HL-60 (cell line): Measurements from ENCODE around the gene SPATA17.

Experiments
- POLR2AphosphoS5 ChIP-seq: IDR thresholded peaks from 2 replicates; pipeline ENCODE4 v1.6.1; 2012; ENCODE audit warnings: low read depth
- SPI1 ChIP-seq: IDR thresholded peaks from 2 replicates; pipeline ENCODE4 v1.6.1; 2012; ENCODE audit warnings: low read depth, mild to moderate bottlenecking, borderline replicate concordance
- TF ChIP-seq, protein P1 (sequence below): IDR thresholded peaks from one replicate; pipeline ENCODE4 v1.5.1; 2011; ENCODE audit warnings: low read length, control low read depth, inconsistent platforms; ENCODE audit not compliant: insufficient read depth
- TF ChIP-seq, protein P2 (sequence below): IDR thresholded peaks from 2 replicates; pipeline ENCODE4 v1.6.1; 2012; ENCODE audit warnings: low read depth; ENCODE audit not compliant: insufficient replicate concordance

DNA sequence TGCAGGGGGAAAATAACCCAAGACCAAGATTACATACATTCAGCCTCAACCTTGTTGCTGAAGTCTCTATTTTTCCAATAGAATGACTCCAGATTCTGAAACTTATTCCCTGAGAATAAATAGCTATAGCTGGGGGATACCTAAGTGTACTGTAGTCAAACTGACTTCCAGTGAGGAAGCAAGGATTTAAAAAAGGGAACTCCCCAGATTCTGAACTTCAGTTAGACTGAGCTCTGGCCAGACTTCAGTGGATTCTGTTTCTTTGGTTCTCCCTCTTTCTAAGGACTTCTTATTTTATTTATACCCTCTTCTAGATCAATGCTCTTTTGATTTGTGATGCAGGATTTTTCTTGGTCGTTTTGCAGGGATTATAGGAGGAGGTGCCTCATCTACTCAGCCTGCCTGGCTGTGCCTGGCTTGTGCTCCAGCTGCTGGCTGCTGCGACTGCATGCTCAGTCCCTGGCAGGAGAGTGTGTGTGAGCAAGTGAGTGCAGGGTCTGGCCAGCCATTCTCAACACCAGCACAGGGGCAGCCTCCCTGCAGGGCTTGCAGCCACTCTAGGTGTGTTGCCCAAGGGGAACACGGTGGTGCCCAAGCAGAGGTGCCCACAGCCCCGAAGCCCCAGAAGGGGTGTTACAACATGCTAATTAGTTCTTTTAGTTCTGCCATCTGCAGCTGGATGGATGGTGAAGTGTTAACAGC lies 43.0 kb downstream of the SPATA17 start:
- TF ChIP-seq, protein P1, sequence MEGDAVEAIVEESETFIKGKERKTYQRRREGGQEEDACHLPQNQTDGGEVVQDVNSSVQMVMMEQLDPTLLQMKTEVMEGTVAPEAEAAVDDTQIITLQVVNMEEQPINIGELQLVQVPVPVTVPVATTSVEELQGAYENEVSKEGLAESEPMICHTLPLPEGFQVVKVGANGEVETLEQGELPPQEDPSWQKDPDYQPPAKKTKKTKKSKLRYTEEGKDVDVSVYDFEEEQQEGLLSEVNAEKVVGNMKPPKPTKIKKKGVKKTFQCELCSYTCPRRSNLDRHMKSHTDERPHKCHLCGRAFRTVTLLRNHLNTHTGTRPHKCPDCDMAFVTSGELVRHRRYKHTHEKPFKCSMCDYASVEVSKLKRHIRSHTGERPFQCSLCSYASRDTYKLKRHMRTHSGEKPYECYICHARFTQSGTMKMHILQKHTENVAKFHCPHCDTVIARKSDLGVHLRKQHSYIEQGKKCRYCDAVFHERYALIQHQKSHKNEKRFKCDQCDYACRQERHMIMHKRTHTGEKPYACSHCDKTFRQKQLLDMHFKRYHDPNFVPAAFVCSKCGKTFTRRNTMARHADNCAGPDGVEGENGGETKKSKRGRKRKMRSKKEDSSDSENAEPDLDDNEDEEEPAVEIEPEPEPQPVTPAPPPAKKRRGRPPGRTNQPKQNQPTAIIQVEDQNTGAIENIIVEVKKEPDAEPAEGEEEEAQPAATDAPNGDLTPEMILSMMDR: no peak
- TF ChIP-seq POLR2AphosphoS5: no peak
- TF ChIP-seq SPI1: peak; percentile 14; the same call in 1 of the 2 replicates
- TF ChIP-seq, protein P2, sequence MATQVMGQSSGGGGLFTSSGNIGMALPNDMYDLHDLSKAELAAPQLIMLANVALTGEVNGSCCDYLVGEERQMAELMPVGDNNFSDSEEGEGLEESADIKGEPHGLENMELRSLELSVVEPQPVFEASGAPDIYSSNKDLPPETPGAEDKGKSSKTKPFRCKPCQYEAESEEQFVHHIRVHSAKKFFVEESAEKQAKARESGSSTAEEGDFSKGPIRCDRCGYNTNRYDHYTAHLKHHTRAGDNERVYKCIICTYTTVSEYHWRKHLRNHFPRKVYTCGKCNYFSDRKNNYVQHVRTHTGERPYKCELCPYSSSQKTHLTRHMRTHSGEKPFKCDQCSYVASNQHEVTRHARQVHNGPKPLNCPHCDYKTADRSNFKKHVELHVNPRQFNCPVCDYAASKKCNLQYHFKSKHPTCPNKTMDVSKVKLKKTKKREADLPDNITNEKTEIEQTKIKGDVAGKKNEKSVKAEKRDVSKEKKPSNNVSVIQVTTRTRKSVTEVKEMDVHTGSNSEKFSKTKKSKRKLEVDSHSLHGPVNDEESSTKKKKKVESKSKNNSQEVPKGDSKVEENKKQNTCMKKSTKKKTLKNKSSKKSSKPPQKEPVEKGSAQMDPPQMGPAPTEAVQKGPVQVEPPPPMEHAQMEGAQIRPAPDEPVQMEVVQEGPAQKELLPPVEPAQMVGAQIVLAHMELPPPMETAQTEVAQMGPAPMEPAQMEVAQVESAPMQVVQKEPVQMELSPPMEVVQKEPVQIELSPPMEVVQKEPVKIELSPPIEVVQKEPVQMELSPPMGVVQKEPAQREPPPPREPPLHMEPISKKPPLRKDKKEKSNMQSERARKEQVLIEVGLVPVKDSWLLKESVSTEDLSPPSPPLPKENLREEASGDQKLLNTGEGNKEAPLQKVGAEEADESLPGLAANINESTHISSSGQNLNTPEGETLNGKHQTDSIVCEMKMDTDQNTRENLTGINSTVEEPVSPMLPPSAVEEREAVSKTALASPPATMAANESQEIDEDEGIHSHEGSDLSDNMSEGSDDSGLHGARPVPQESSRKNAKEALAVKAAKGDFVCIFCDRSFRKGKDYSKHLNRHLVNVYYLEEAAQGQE: no peak
